ENCODE data around the gene CDHR3. TPM values are rescaled to one million over a fixed set of nuclear protein-coding genes. Genes with fewer than 3 reads are reported as not detected.
"Not testable (repeated sequence)": the region's sequence is repeated elsewhere in the genome, so short reads cannot be mapped to it uniquely, and the experiment has no call there.

The CDHR3 gene
- polyA plus RNA-seq, 1 experiment, result 1.9 TPM

- no peak overlapping the region for H3K27ac ChIP-seq (ENCODE audit: low read depth, low read length)
- H3K4me3 ChIP-seq (ENCODE audit: low read depth, low read length), result no peak overlapping the region
- TF ChIP-seq CTCF (IDR thresholded peaks at IDR 0.05; ENCODE audit: low read depth, low read length), result no peak
- CTCF ChIA-PET, result interaction anchor here (0.6 to 0.7 kb wide), 2 partner anchors 20 to 27 kb away, joined by 3 to 4 read pairs; no protein-coding TSS in a partner anchor
- POLR2A ChIA-PET, result interaction anchor here (0.6 kb wide), 1 partner anchor 104 kb away, joined by 3 read pairs; no protein-coding TSS in a partner anchor
- peaks cover 43% of the 10 kb centered on the region for H3K27me3 ChIP-seq (ENCODE audit: control insufficient read depth, insufficient read depth, low read length)
- no peak for DNase-seq (ENCODE audit: low read depth, low spot score)
- no peaks in the 10 kb centered on the region; the same call in 1 of the 2 replicates for H3K9me3 ChIP-seq (ENCODE audit: control insufficient read depth, insufficient read depth, low read length)
Observed at GRCh38 chr7:106001196-106001595, 38.1 kb downstream of the CDHR3 start.

- H3K27ac ChIP-seq (ENCODE audit: low read depth, low read length), result no peak overlapping the region
- H3K4me3 ChIP-seq (ENCODE audit: low read depth, low read length), result no peak overlapping the region
- ChIA-PET POLR2A (no interaction called here), CTCF (no interaction called here)
- H3K9me3 ChIP-seq (ENCODE audit: control insufficient read depth, insufficient read depth, low read length), result peaks cover under 1% of the 10 kb centered on the region; the same call in 1 of the 2 replicates
- peaks cover 39% of the 10 kb centered on the region for H3K27me3 ChIP-seq (ENCODE audit: control insufficient read depth, insufficient read depth, low read length)
- no peak for TF ChIP-seq CTCF (IDR thresholded peaks at IDR 0.05; ENCODE audit: low read depth, low read length)
- DNase-seq (ENCODE audit: low read depth, low spot score), result no peak
Observed at GRCh38 chr7:106001886-106002285, 38.8 kb downstream of the CDHR3 start.

- no peak overlapping the region for H3K4me3 ChIP-seq (ENCODE audit: low read depth, low read length)
- ChIA-PET CTCF (interaction anchor here (1.0 kb wide), 1 partner anchor 11 kb away, joined by 3 read pairs; no protein-coding TSS in a partner anchor), POLR2A (no interaction called here)
- DNase-seq (ENCODE audit: low read depth, low spot score), result no peak
- H3K27ac ChIP-seq (ENCODE audit: low read depth, low read length), result no peak overlapping the region
- H3K9me3 ChIP-seq (ENCODE audit: control insufficient read depth, insufficient read depth, low read length), result peaks cover 3% of the 10 kb centered on the region; the same call in 1 of the 2 replicates
- H3K27me3 ChIP-seq (ENCODE audit: control insufficient read depth, insufficient read depth, low read length), result peaks cover 28% of the 10 kb centered on the region
- TF ChIP-seq CTCF (IDR thresholded peaks at IDR 0.05; ENCODE audit: low read depth, low read length), result no peak
Observed at GRCh38 chr7:106003525-106004064, 40.5 kb downstream of the CDHR3 start.

- POLR2A ChIA-PET, result no interaction called here
- Histone ChIP-seq H3K4me3 (ENCODE audit: low read depth, low read length) (no peak overlapping the region), H3K27ac (ENCODE audit: low read depth, low read length) (no peak overlapping the region), H3K27me3 (ENCODE audit: control insufficient read depth, insufficient read depth, low read length) (peaks cover 8% of the 10 kb centered on the region), H3K9me3 (ENCODE audit: control insufficient read depth, insufficient read depth, low read length) (peaks cover 3% of the 10 kb centered on the region)
- no peak for TF ChIP-seq CTCF (IDR thresholded peaks at IDR 0.05; ENCODE audit: low read depth, low read length)
- no peak for DNase-seq (ENCODE audit: low read depth, low spot score)
- CTCF ChIA-PET, result no interaction called here
Observed at GRCh38 chr7:106006906-106007305, 43.8 kb downstream of the CDHR3 start.

GRCh38 chr7:106007796-106008195 is 44.7 kb downstream of the CDHR3 start:
- H3K27ac ChIP-seq (ENCODE audit: low read depth, low read length); POLR2A ChIA-PET; H3K9me3 ChIP-seq (ENCODE audit: control insufficient read depth, insufficient read depth, low read length); DNase-seq (ENCODE audit: low read depth, low spot score); H3K4me3 ChIP-seq (ENCODE audit: low read depth, low read length); H3K27me3 ChIP-seq (ENCODE audit: control insufficient read depth, insufficient read depth, low read length): not testable (repeated sequence)
- CTCF ChIA-PET, result interaction anchor here (1.7 kb wide), 1 partner anchor 12 kb away, joined by 8 read pairs; no protein-coding TSS in a partner anchor

Data from AG04450 (cell line).